ENCODE results near the gene CAMK4. TPM values are rescaled to one million over a fixed set of nuclear protein-coding genes. Genes with fewer than 3 reads are reported as not detected.

The CAMK4 gene
- total RNA-seq, 2 donors from 2014 or later: 6.7 to 14.0 TPM

DNA sequence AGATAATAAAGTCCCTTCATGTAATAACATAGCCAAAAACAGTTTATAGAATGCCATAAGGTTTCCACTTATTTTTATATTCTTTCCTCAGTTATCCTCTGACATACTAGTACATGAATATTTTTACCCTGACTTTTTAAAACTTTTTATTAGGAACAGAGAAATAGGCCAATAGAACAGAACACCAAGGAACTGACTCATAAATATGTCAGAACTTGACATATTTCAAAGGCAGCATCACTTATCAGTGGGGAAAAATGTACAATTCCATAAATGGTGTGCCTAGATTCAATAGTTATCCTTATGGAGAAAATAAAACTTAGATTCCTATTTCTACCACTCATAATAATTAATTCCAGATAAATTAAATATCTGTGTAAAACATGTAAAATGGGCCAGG lies 278.8 kb downstream of the CAMK4 start:
- peak overlapping the region; percentile 50 to 60 for H3K27ac ChIP-seq
- H3K27me3 ChIP-seq (replicated peaks; ENCODE audit: insufficient read depth): no peaks in the 10 kb centered on the region
- no peaks in the 10 kb centered on the region for H3K4me1 ChIP-seq (replicated peaks)

GRCh38 chr5:111505096-111505495 lies 280.9 kb downstream of the CAMK4 start:
- TF ChIP-seq POLR2AphosphoS5 (IDR thresholded peaks at IDR 0.05) (no peak), POLR2A (IDR thresholded peaks at IDR 0.05) (no peak), CTCF (IDR thresholded peaks at IDR 0.05) (no peak)
- no peaks in the 10 kb centered on the region for H3K27me3 ChIP-seq (replicated peaks; ENCODE audit: insufficient read depth)
- DNase-seq (ENCODE audit: low spot score): no peak
- no peaks in the 10 kb centered on the region for H3K4me1 ChIP-seq (replicated peaks)
- no peaks in the 10 kb centered on the region for H3K9me3 ChIP-seq
- WGBS: 69% methylated on average over 1 of the region's 1 CpG
- H3K36me3 ChIP-seq: no peaks in the 10 kb centered on the region
- peak overlapping the region in 1 of 2 donors; percentile 20 for H3K27ac ChIP-seq
- intact Hi-C loops (cut with DNase I): no loop called here
- H3K4me3 ChIP-seq: no peak overlapping the region

More for the DNA sequence above, 278.8 kb downstream of the CAMK4 start:
- intact Hi-C loops (cut with DNase I): no loop called here
- Histone ChIP-seq H3K4me3 (no peak overlapping the region), H3K36me3 (no peaks in the 10 kb centered on the region), H3K9me3 (no peaks in the 10 kb centered on the region)
- TF ChIP-seq POLR2AphosphoS5 (IDR thresholded peaks at IDR 0.05): no peak
- no peak for TF ChIP-seq POLR2A (IDR thresholded peaks at IDR 0.05)
- no peak for TF ChIP-seq CTCF (IDR thresholded peaks at IDR 0.05)
- DNase-seq (ENCODE audit: low spot score): no peak

- no peaks in the 10 kb centered on the region for H3K9me3 ChIP-seq
- H3K4me1 ChIP-seq (replicated peaks): peaks cover 7% of the 10 kb centered on the region
- DNase-seq (ENCODE audit: low spot score): no peak
- 66% methylated on average over 4 of the region's 4 CpGs for WGBS
- H3K27ac ChIP-seq: no peak overlapping the region
- TF ChIP-seq CTCF (IDR thresholded peaks at IDR 0.05): no peak
- TF ChIP-seq POLR2AphosphoS5 (IDR thresholded peaks at IDR 0.05): no peak
- no peak for TF ChIP-seq POLR2A (IDR thresholded peaks at IDR 0.05)
- no peaks in the 10 kb centered on the region for H3K36me3 ChIP-seq
- H3K27me3 ChIP-seq (replicated peaks; ENCODE audit: insufficient read depth): no peaks in the 10 kb centered on the region
- intact Hi-C loops (cut with DNase I): no loop called here
- no peak overlapping the region for H3K4me3 ChIP-seq
Measured at GRCh38 chr5:111507276-111507675, 283.1 kb downstream of the CAMK4 start.

DNA sequence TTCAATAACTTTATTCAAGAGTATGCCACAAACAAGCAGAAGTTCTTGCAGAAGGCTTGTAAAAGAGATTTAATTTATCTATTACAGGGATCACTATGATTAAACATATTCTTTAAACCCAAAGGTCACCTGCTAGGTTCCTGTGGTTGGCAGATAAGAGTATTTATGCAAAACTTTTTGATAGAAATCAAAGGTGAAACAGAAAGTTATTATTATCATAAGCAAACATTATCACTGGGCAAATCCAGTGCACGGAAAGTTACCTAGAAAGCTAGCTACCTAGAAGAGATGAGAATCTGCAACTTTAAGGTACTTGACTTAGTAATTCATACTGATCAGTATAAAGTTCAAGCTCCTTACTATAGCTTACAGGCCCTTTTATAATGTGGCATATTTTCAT lies 284.9 kb downstream of the CAMK4 start:
- TF ChIP-seq CTCF (IDR thresholded peaks at IDR 0.05) (no peak), POLR2AphosphoS5 (IDR thresholded peaks at IDR 0.05) (no peak), POLR2A (IDR thresholded peaks at IDR 0.05) (no peak)
- WGBS: 54% methylated on average over 1 of the region's 1 CpG

GRCh38 chr5:111511174-111511830 lies 287.1 kb downstream of the CAMK4 start:
- Histone ChIP-seq H3K27me3 (replicated peaks; ENCODE audit: insufficient read depth) (no peaks in the 10 kb centered on the region), H3K4me3 (peak overlapping the region; percentile 60 to 61), H3K9me3 (no peaks in the 10 kb centered on the region), H3K27ac (peak overlapping the region; percentile 84 to 87), H3K36me3 (no peaks in the 10 kb centered on the region), H3K4me1 (replicated peaks) (peaks cover 7% of the 10 kb centered on the region)
- DNase-seq (ENCODE audit: low spot score): no peak
- no peak for TF ChIP-seq POLR2AphosphoS5 (IDR thresholded peaks at IDR 0.05)
- TF ChIP-seq CTCF (IDR thresholded peaks at IDR 0.05): no peak
- TF ChIP-seq POLR2A (IDR thresholded peaks at IDR 0.05): no peak
- WGBS: 8% methylated on average over 2 of the region's 2 CpGs
- intact Hi-C loops (cut with DNase I): loop anchor here (5.0 kb wide), 1 partner anchor 246 kb away; the partner anchor contains the start of gene NREP

More for the DNA sequence above, 284.9 kb downstream of the CAMK4 start:
- no peak for DNase-seq (ENCODE audit: low spot score)
- Histone ChIP-seq H3K4me3 (no peak overlapping the region), H3K27ac (no peak overlapping the region), H3K36me3 (no peaks in the 10 kb centered on the region), H3K9me3 (no peaks in the 10 kb centered on the region), H3K4me1 (replicated peaks) (peaks cover 7% of the 10 kb centered on the region), H3K27me3 (replicated peaks; ENCODE audit: insufficient read depth) (no peaks in the 10 kb centered on the region)
- intact Hi-C loops (cut with DNase I): no loop called here

All from prostate gland (tissue), 2 donors.